Measurements from ENCODE around the gene AREG.

DNA sequence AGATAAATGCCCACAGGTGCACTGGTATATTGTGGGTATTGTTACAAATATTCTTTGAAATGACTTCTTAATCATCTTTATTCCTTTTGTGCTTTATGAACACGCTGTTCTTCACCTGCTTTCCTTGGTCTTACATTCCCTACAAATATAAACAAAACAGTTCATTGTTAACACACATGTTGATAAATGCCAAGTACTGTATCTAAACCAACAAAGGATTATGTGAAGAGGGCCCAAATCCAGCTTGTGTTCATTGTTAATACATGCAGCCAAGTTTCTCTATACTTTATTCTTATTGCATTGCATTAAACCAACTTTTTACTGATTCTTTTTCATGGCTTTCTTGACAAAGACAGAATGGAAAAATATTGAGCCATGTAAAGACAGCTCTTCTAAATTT, 42.8 kb downstream of the AREG start:
- TF ChIP-seq POLR2A (IDR thresholded peaks at IDR 0.05; ENCODE audit: low read depth, low read length) (no peak), TAF1 (IDR thresholded peaks at IDR 0.05; ENCODE audit: low read depth, low read length) (no peak)

Data from GM12891 (cell line).